Raji (cell line): ENCODE data around the gene GAS2L3.

Experiments used
- POLR2A ChIP-seq: IDR thresholded peaks from 2 replicates; pipeline ENCODE4 v1.6.1; 2011; ENCODE audit warnings: low read depth, low read length, control low read depth; ENCODE audit not compliant: insufficient read depth

The GAS2L3 gene

DNA sequence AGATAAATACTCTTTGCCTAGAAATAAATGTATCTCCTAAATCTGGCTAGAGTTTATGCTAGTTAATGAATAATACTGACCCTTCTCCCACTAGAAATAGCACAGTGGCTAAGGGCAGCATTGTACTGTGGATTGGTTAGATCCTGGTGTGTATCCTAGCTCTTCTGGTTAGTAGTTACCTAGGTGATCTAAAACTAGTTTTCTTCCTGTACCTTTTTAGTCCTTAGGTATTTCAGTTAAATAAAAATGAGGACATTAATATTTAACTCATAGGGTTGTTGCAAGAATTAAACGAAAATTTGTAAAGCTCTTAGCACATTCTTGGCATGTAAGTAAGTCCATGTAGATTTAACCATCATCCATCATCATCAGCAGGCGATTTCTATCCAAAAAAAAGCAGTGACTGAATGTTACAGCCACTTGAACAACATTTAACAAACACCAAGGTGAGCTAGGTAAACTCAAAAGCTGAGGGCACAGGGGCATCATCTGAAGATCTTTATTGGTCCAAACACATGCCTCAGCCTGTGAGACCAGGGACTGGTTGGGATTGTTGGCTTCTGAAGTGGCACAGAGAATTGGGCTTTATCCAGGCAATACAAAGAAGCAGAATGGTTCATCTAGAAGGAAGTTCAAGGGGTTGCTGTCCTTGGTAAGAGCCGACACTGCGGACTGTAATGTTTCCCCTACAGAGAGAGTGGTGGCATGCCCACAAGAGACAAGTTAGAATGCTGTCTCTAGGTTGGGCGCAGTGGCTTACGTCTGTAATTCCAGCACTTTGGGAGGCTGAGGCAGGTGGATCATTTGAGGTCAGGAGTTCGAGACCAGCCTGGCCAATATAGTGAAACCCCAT lies 100.8 kb downstream of the GAS2L3 start:
- no peak for TF ChIP-seq POLR2A
